HG03064 (cell line): ENCODE measurements around the gene TMSB4X.
"Not testable (repeated sequence)": the region's sequence is repeated elsewhere in the genome, so short reads cannot be mapped to it uniquely, and the experiment has no call there.

Experiments
- ATAC-seq: cut with Tn5 transposase; IDR thresholded peaks from one replicate; pipeline ENCODE4 v1.9.1; 2021; ENCODE audit warnings: low read depth; ENCODE audit not compliant: unreplicated experiment

The TMSB4X gene

GRCh38 chrX:12974305-12974795 is 560 bp upstream of the TMSB4X start:
- no peak for ATAC-seq

- ATAC-seq: no peak
These were observed 708 bp downstream of the TMSB4X start for GRCh38 chrX:12975670-12975965.

- ATAC-seq: no peak
These were observed 1.2 kb downstream of the TMSB4X start for GRCh38 chrX:12975991-12976558.

- ATAC-seq: not testable (repeated sequence)
These were observed 2.2 kb downstream of the TMSB4X start for GRCh38 chrX:12976819-12977732.

- peak; percentile 2 for ATAC-seq
These were observed 2.9 kb downstream of the TMSB4X start for GRCh38 chrX:12977761-12978204.

GRCh38 chrX:12978205-12979025 is 3.5 kb downstream of the TMSB4X start:
- peak; percentile 57 for ATAC-seq

- no peak for ATAC-seq
These were observed 4.2 kb downstream of the TMSB4X start for GRCh38 chrX:12979026-12979607.

GRCh38 chrX:12979616-12980015 is 4.7 kb downstream of the TMSB4X start:
- no peak for ATAC-seq

- ATAC-seq: not testable (repeated sequence)
These were observed 5.1 kb downstream of the TMSB4X start for GRCh38 chrX:12980039-12980438.

GRCh38 chrX:12981880-12982279 is 7.0 kb downstream of the TMSB4X start:
- no peak for ATAC-seq

GRCh38 chrX:12984603-12985319 is 9.9 kb downstream of the TMSB4X start:
- peak; percentile 73 for ATAC-seq

GRCh38 chrX:12985331-12985730 is 10.4 kb downstream of the TMSB4X start:
- ATAC-seq: peak; percentile 5

- ATAC-seq: no peak
These were observed 11.4 kb downstream of the TMSB4X start for GRCh38 chrX:12986164-12986779.

- ATAC-seq: no peak
These were observed 12.0 kb downstream of the TMSB4X start for GRCh38 chrX:12986886-12987285.

- no peak for ATAC-seq
These were observed 12.4 kb downstream of the TMSB4X start for GRCh38 chrX:12987340-12987739.

- no peak for ATAC-seq
These were observed 13.1 kb downstream of the TMSB4X start for GRCh38 chrX:12987900-12988594.

- no peak for ATAC-seq
These were observed 13.9 kb downstream of the TMSB4X start for GRCh38 chrX:12988797-12989196.

- ATAC-seq: no peak
These were observed 14.6 kb downstream of the TMSB4X start for GRCh38 chrX:12989461-12989860.

GRCh38 chrX:12991575-12991974 is 16.7 kb downstream of the TMSB4X start:
- no peak for ATAC-seq
